Gastroesophageal sphincter (tissue), 4 donors: ENCODE measurements around the gene PLGRKT. TPM values are rescaled to one million over a fixed set of nuclear protein-coding genes. Genes with fewer than 3 reads are reported as not detected.

Experiments
- small RNA-seq, 4 donors: library from RNA; depleted of rRNA; stranded (forward); fragments of <200 nt; gene quantifications; one replicate each; pipeline ENCODE3, GENCODE V24; 2016
- total RNA-seq, 4 donors: library from RNA; depleted of rRNA; stranded (reverse); fragments of >200 nt; gene quantifications; one replicate each; pipeline ENCODE4 v1.1.0, GENCODE V29; 2016

The PLGRKT gene
- total RNA-seq, 4 donors from 2014 or later: 8.8 to 22.6 (median 13.3) TPM

Small RNAs within 50 kb of the gene (small RNA-seq; reads per million reads assigned to genes)
- gene AL135786.1: 0 reads per million in 4 donors
- 0 reads per million in 4 donors for gene HMGN2P31

Other genes with a start within 250 kb of the PLGRKT start
- gene INSL4, start 206.5 kb downstream of the PLGRKT start, total RNA-seq: not detected
- not detected for gene RLN2, start 133.2 kb downstream of the PLGRKT start, total RNA-seq
- gene RLN1, start 98.0 kb downstream of the PLGRKT start, total RNA-seq: not detected
- gene CD274, start 12.6 kb upstream of the PLGRKT start, total RNA-seq: 1 to 10 TPM in 3 of 4 donors, under 1 TPM in 1; 0.73 to 3.6 (median 2.7) TPM
- gene PDCD1LG2, start 72.6 kb upstream of the PLGRKT start, total RNA-seq: 1 to 10 TPM in 3 of 4 donors, under 1 TPM in 1; 0.47 to 4.6 (median 2.4) TPM
- gene RIC1, start 191.2 kb upstream of the PLGRKT start, total RNA-seq: 10 to 100 TPM; 39.2 to 60.5 (median 47.2) TPM